CD4-positive, alpha-beta T cell treated with Interferon alpha-2 for 1 hour (primary cell): ENCODE results near the gene ABLIM2.

Source experiments
- DNase-seq, 2 donors: peaks; one replicate each; pipeline ENCODE4 v3.0.0-alpha.2; 2020 to 2022

Gene ABLIM2

GRCh38 chr4:8039290-8039689 is 119.3 kb downstream of the ABLIM2 start:
- DNase-seq = no peak

GRCh38 chr4:8038719-8039251 is 119.8 kb downstream of the ABLIM2 start:
- DNase-seq = no peak

GRCh38 chr4:8038083-8038482 is 120.5 kb downstream of the ABLIM2 start:
- DNase-seq = no peak

- DNase-seq = no peak
These were observed 121.4 kb downstream of the ABLIM2 start for GRCh38 chr4:8037150-8037769.

GRCh38 chr4:8035371-8035780 is 123.2 kb downstream of the ABLIM2 start:
- DNase-seq = no peak

- DNase-seq = no peak
These were observed 124.6 kb downstream of the ABLIM2 start for GRCh38 chr4:8033829-8034528.

GRCh38 chr4:8033067-8033755 is 125.4 kb downstream of the ABLIM2 start:
- no peak for DNase-seq

GRCh38 chr4:8032381-8032780 is 126.2 kb downstream of the ABLIM2 start:
- no peak for DNase-seq

GRCh38 chr4:8030121-8030781 is 128.4 kb downstream of the ABLIM2 start:
- no peak for DNase-seq

GRCh38 chr4:8029689-8030088 is 128.9 kb downstream of the ABLIM2 start:
- no peak for DNase-seq

GRCh38 chr4:8028884-8029568 is 129.6 kb downstream of the ABLIM2 start:
- no peak for DNase-seq

GRCh38 chr4:8028368-8028767 is 130.2 kb downstream of the ABLIM2 start:
- no peak for DNase-seq

GRCh38 chr4:8026453-8026852 is 132.2 kb downstream of the ABLIM2 start:
- no peak for DNase-seq

GRCh38 chr4:8025668-8026067 is 132.9 kb downstream of the ABLIM2 start:
- no peak for DNase-seq

GRCh38 chr4:8024073-8024786 is 134.4 kb downstream of the ABLIM2 start:
- no peak for DNase-seq

GRCh38 chr4:8023696-8024033 is 134.9 kb downstream of the ABLIM2 start:
- DNase-seq = no peak

GRCh38 chr4:8022767-8023695 is 135.6 kb downstream of the ABLIM2 start:
- no peak for DNase-seq

- DNase-seq = no peak
These were observed 136.8 kb downstream of the ABLIM2 start for GRCh38 chr4:8021796-8022195.

- no peak for DNase-seq
These were observed 138.9 kb downstream of the ABLIM2 start for GRCh38 chr4:8019396-8020365.

- no peak for DNase-seq
These were observed 142.1 kb downstream of the ABLIM2 start for GRCh38 chr4:8016527-8016926.
